ENCODE data around the gene ZSCAN30. TPM values are rescaled to one million over a fixed set of nuclear protein-coding genes. Genes with fewer than 3 reads are reported as not detected.

The ZSCAN30 gene
- total RNA-seq, 3 donors from 2014 or later, result 9.7 to 14.9 (median 14.3) TPM

GRCh38 chr18:35201256-35201931, 88.6 kb downstream of the ZSCAN30 start:
- no peak for DNase-seq
- no peak for ATAC-seq
- TF ChIP-seq CTCF (IDR thresholded peaks at IDR 0.05), result no peak
- intact Hi-C loops (cut with DNase I, micrococcal nuclease), result no loop called here
- no peaks in the 10 kb centered on the region for H3K36me3 ChIP-seq (ENCODE audit: low read depth)
- no peaks in the 10 kb centered on the region for H3K9me3 ChIP-seq
- no peak overlapping the region for H3K4me3 ChIP-seq
- no peaks in the 10 kb centered on the region for H3K4me1 ChIP-seq (ENCODE audit: low read depth)

Other genes with a start within 250 kb of the ZSCAN30 start
- gene MAPRE2, start 248.8 kb downstream of the ZSCAN30 start, total RNA-seq, result 10 to 100 TPM; 26.4 to 31.3 (median 27.3) TPM
- 10 to 100 TPM; 23.1 to 33.3 (median 25.3) TPM for gene ZNF397, start 49.2 kb downstream of the ZSCAN30 start, total RNA-seq
- gene ZNF24, start 54.2 kb upstream of the ZSCAN30 start, total RNA-seq, result 10 to 100 TPM; 44.1 to 58.3 (median 48.9) TPM
- 1 to 10 TPM; 2.7 to 6.1 (median 2.8) TPM for gene ZNF396, start 87.1 kb upstream of the ZSCAN30 start, total RNA-seq
- gene INO80C, start 207.7 kb upstream of the ZSCAN30 start, total RNA-seq, result 10 to 100 TPM; 28.0 to 46.7 (median 32.2) TPM

All from mucosa of descending colon (tissue), 3 donors.